HG03469 (cell line): Measurements from ENCODE around the gene OSCP1.
"Not testable (repeated sequence)": the region's sequence is repeated elsewhere in the genome, so short reads cannot be mapped to it uniquely, and the experiment has no call there.

Source experiments
- ATAC-seq: cut with Tn5 transposase; IDR thresholded peaks from one replicate; pipeline ENCODE4 v1.9.1; 2021; ENCODE audit warnings: mild to moderate bottlenecking, moderate library complexity, moderate number of reproducible peaks; ENCODE audit not compliant: unreplicated experiment

Gene OSCP1

GRCh38 chr1:36450270-36450918 lies at the start of gene OSCP1:
Gene OSCP1 (minus strand): TSS chr1:36450451. CDS start chr1:36450369, 82 bp downstream.
- ATAC-seq, result peak; percentile 86

GRCh38 chr1:36497207-36497606 lies 47.0 kb upstream of the OSCP1 start:
- ATAC-seq, result no peak

- no peak for ATAC-seq
Measured at GRCh38 chr1:36494971-36495370, 44.7 kb upstream of the OSCP1 start.

GRCh38 chr1:36493524-36493923 lies 43.3 kb upstream of the OSCP1 start:
- no peak for ATAC-seq

GRCh38 chr1:36492491-36492890 lies 42.2 kb upstream of the OSCP1 start:
- no peak for ATAC-seq

GRCh38 chr1:36489258-36490051 lies 39.2 kb upstream of the OSCP1 start:
- ATAC-seq, result not testable (repeated sequence)

- ATAC-seq, result no peak
Measured at GRCh38 chr1:36487906-36488305, 37.7 kb upstream of the OSCP1 start.

- ATAC-seq, result not testable (repeated sequence)
Measured at GRCh38 chr1:36487336-36487725, 37.1 kb upstream of the OSCP1 start.

GRCh38 chr1:36486439-36487335 lies 36.4 kb upstream of the OSCP1 start:
- ATAC-seq, result no peak

- no peak for ATAC-seq
Measured at GRCh38 chr1:36486093-36486438, 35.8 kb upstream of the OSCP1 start.

- ATAC-seq, result no peak
Measured at GRCh38 chr1:36484099-36484498, 33.8 kb upstream of the OSCP1 start.

- ATAC-seq, result no peak
Measured at GRCh38 chr1:36482724-36483388, 32.6 kb upstream of the OSCP1 start, which contains the start of gene CSF3R. Gene CSF3R (minus strand): TSS chr1:36482913. CDS start chr1:36479496, 3,417 bp downstream.

GRCh38 chr1:36481771-36482723 lies 31.8 kb upstream of the OSCP1 start:
- ATAC-seq, result no peak

GRCh38 chr1:36481091-36481490 lies 30.8 kb upstream of the OSCP1 start:
- ATAC-seq, result no peak

- no peak for ATAC-seq
Measured at GRCh38 chr1:36480161-36480560, 29.9 kb upstream of the OSCP1 start.

- ATAC-seq, result no peak
Measured at GRCh38 chr1:36479505-36480051, 29.3 kb upstream of the OSCP1 start.

- not testable (repeated sequence) for ATAC-seq
Measured at GRCh38 chr1:36477615-36478014, 27.4 kb upstream of the OSCP1 start.

- ATAC-seq, result no peak
Measured at GRCh38 chr1:36476945-36477344, 26.7 kb upstream of the OSCP1 start.

GRCh38 chr1:36475910-36476604 lies 25.8 kb upstream of the OSCP1 start:
- ATAC-seq, result no peak
